ENCODE measurements around the gene ZBTB38.

GRCh38 chr3:141407825-141408224, 39.5 kb downstream of the ZBTB38 start:
- no peak for TF ChIP-seq POLR2A (IDR thresholded peaks at IDR 0.05)
- TF ChIP-seq CTCF (IDR thresholded peaks at IDR 0.05 in 8 of 11, conservative IDR thresholded peaks at IDR 0.05 in 3 of 11), result no peak
- no peak for TF ChIP-seq POLR2AphosphoS5 (IDR thresholded peaks at IDR 0.05)
